Mucosa of gallbladder (tissue), 1 donor: ENCODE results near the gene LRRC49. TPM values are rescaled to one million over a fixed set of nuclear protein-coding genes. Genes with fewer than 3 reads are reported as not detected.
"Not testable (repeated sequence)": the region's sequence is repeated elsewhere in the genome, so short reads cannot be mapped to it uniquely, and the experiment has no call there.

Experiments
- DNase-seq: peaks from one replicate; pipeline ENCODE4 v3.0.0-alpha.2; 2020; ENCODE audit warnings: low spot score
- total RNA-seq: library from RNA; stranded (reverse); gene quantifications from one replicate; pipeline ENCODE4 v1.2.1, GENCODE V29; 2021
- donor health status: DM: no; HTN: no; CAD: no.

LRRC49 gene
- total RNA-seq, 1 donor from 2014 or later = 9.8 TPM

DNA sequence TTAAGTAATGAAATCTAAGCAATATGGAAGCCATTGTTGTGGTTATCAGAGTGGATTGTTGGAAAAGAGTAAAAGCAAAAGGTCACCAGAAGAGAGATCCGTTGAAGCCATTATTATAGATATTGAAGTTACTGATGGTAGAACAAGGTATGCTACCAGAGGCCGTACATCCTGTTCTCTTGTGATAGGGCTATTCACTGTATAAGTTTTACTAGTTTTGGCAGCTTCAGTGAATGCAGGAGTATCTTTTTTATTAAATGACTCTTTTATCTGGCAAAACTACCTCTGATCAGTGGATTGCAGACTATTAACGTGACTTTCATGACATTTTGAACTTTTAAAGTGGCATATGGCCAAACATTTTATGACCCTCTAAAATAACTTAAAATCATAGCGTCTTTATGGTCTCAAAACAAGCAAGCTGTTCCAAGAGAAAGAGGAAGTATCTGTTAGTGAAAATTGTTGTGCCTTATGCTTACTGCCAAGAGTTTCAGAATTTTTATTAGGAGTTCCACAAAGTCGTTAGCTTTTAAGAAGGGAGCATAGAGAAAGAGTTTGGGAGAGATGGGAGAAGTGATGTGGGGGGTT is 102.9 kb downstream of the LRRC49 start:
- DNase-seq = no peak

DNA sequence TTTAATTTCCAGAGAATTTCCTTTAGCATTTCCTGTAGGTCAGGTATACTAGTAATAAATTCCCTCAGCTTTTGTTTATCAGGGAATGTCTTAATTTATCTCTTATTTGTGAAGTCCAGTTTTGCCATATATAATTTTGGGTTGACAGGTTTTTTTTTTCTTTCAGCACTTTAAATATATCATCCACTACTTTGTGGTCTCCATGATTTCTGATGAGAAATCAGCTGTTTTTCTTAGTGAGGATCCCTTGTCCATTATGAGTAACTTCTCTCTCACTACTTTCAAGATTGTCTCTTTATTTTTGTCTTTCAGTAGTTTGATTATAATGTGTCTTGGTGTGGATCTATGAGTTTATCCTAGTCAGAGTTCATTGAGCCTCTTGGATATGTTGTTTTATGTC is 105.7 kb downstream of the LRRC49 start:
- no peak for DNase-seq

DNA sequence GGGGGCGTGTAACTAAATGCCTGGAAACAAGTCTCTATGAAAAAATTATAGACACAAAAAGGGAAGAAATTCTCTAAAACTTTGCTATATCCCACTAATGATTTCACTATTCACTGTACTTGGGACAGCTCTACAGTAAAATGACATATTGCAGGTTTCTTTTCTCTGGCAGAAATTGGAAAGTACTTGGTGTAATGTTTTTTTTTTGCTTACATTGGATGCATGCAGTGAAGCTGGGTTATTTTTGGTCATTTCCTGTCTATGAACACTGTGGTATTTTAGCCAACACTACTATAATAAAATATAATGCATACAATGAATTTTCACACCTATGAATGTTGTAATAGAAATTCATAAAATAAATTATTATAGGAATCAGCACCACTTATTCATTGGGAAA is 109.7 kb downstream of the LRRC49 start:
- no peak for DNase-seq

DNA sequence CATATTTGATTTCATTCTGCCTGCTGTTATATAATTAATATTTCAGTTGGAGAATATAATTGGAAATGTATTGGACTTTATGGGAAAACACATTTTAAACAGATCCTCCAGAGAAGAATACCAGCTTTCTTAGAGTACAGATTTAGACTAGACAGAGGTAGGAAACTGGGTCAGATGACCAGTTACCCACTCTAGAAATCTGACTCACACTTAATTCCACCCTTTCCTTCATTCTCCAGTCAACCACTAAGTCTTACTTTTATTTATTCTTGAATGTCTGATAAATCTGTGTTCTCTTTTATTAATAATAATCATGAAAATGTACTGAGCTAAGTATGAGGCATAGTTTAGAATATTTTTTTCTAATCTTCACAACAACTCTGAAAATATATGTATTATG is 110.7 kb downstream of the LRRC49 start:
- DNase-seq = no peak

GRCh38 chr15:71004506-71004905 is 111.9 kb downstream of the LRRC49 start:
- DNase-seq = not testable (repeated sequence)

GRCh38 chr15:71005895-71006294 is 113.3 kb downstream of the LRRC49 start:
- no peak for DNase-seq

- DNase-seq = no peak
Measured at GRCh38 chr15:71008250-71008870, 115.7 kb downstream of the LRRC49 start.

GRCh38 chr15:71010472-71010871 is 117.8 kb downstream of the LRRC49 start:
- DNase-seq = no peak

GRCh38 chr15:71010997-71011396 is 118.4 kb downstream of the LRRC49 start:
- no peak for DNase-seq

DNA sequence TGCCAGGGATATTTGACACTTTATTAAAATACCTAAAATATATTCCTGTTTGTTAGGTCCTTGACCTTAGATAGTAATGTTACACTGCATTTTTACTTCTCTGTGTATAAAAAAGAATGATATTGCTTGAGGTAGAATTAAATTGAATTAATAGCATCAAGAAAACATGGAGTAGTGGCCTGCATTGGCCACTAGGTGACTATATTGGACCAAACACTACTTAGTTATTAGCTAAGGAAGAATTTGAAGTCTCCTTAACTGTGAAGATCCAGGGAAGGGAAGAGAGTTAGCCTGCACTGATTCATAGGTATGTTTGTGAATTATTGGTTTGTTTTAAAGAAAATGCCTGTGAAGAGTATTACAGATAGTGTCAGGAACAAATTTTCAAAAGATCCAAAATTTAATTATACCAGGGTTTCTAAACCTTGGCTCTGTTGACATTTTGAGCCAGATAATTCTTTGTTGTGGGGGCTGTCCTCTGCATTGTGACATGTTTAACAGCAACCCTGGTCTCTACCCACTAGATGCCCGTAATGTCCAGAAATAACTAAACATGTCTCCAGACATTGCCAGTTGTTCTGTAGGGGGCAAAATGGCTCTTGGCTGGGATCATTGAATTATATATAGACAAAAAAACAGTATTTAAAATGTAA is 119.0 kb downstream of the LRRC49 start:
- peak; percentile 12 for DNase-seq

DNA sequence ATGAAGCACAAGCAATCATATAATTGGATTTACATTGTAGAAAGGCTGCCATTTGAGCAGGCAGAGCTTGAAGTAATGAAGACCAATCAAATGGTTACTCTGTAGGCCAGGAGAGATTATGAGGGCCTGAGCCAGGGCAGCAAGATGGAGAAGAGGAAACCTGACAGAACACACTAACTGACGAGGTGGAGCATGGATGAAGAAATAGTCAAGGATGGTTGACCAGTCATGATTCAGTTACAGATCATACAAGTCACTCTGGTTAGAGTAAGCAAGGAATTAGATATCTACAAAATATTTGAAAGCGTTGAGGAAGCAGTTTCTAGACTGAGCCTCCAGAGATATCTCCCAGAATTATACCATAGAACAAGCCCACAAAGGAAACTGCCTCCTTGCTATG is 120.8 kb downstream of the LRRC49 start:
- no peak for DNase-seq

DNA sequence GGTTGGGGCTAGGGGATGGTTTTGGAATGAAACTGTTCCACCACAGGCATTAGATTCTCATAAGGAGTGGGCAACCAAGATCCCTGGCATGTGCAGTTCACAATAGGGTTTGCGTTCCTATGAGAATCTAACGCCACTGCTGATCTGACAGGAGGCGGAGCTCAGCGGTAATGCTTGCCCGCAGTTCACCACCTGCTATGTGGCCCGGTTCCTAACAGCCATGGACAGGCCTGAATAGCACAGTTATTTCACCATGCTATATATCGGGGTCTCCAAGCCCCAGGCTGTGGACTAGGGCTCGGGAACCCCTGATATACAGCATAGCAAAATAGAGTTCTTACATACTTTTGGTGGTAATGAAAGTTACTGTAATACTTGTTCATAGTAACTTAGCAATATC is 122.7 kb downstream of the LRRC49 start:
- DNase-seq = no peak

GRCh38 chr15:71031232-71031631 is 138.6 kb downstream of the LRRC49 start:
- DNase-seq = not testable (repeated sequence)

- not testable (repeated sequence) for DNase-seq
Measured at GRCh38 chr15:71035478-71035877, 142.9 kb downstream of the LRRC49 start.

DNA sequence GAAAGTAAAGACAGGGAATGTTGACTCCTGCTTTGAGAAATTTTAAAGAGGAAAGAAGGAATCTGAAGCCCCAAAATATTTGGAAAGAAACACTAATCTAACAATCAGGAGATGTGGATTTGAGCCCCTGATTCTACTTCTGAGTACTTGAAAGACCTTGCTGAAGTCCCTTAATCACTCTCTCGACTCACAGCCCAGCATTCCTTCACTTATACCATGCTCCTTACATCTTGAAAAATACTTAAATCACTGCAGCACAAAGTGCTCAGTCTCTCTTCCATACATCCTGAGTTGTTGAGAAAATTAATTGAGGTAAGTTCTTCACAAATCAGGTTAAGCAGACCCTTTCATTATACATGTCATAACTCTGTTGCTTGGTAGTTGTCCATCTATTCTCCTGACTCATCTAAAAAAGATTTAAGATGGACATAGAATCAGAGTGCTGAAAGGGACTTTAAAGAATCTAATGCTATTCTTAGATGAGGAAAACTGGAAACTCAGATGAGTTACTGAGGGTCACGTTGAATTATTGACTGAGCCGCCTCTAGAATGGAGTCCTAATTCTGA is 149.8 kb downstream of the LRRC49 start:
- no peak for DNase-seq

- no peak for DNase-seq
Measured at GRCh38 chr15:71043373-71043772, 150.7 kb downstream of the LRRC49 start.

GRCh38 chr15:71044006-71044405 is 151.4 kb downstream of the LRRC49 start:
- no peak for DNase-seq

DNA sequence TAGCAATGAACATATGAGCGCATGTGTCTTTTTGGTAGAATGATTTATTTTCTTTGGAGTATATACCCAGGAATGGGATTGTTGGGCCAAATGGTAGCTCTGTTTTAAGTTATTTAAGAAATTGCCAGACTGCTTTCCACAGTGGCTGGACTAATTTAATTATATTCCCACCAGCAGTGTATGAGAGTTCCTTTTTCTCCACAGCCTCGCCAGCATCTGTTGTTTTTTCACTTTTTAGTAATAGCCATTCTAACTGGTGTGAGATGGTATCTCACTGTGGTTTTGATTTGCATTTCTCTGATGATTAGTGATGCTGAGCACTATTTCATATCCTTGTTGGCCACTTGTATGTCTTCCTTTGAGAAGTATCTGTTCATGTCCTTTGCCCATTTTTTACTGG is 153.5 kb downstream of the LRRC49 start:
- not testable (repeated sequence) for DNase-seq

- no peak for DNase-seq
Measured at GRCh38 chr15:71048913-71049675, 156.5 kb downstream of the LRRC49 start.

DNA sequence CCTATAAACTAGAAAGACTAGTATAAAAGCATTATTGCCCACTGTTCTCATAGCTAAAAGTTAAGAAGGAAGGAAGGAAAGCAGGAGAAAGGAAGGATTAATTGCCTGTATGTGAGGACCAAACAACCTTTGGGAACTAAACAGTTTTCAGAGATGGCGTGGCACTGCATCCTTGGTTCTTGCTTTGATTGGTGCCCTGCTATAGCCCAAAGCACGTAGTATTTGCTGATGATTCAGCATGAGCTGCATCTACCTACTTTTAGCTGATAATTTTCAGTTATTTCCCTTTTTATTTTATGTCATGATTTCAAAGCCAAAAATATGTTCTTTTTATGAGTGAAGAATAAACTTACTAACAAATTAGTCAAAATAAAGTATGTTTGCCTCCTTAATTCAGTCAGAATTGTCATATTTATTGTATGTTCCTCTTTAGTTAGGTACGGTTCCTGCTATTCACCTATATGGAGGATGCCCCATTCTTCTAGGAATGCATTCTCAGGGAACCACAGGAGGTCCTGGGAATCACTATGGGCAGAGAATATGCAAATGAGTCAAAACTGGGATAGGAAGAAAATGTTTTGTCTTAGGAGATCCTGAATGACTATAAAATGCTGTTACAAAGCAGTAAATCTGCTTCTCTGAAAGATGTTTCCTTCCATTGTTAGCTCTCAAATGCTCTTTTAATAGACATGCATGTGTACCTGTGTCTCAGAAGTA is 157.2 kb downstream of the LRRC49 start:
- no peak for DNase-seq

DNA sequence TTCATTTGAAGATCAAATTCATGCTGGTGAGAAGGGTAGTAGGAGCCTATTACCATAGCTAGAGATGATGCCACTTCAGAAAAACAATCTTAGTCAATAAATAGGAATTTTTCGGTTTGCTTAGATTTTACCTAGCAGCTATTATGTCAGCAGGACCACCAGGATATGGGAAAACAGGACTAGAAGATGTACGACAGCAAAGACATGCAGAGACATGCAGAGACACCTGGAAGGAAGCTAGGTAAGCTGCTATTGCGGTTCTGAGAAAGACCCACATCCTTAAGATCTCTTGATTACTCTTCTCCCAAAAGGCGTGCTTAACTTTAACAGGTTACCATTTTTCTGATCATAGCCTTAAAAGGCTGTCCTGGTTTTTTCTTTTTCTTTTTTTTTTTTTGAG is 157.8 kb downstream of the LRRC49 start:
- no peak for DNase-seq

DNA sequence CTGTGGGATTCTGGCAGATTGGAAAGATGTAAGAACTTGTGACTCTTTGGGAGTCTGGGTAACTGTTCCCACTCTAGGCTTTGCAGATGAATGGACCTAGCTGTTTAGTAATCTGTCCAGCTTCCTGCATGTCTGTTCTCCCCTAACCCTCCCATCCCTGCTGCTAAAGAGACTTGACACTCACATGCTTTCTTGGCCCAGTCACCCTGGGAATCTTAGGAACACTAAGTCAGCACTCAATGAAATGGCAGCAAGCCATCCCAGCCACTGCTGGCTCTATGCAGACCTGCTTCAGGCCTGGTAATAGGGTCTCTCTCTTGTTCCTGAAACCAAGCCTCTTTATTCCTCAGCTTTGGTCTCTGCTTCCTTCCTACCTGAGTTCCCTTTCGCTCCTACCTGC is 158.9 kb downstream of the LRRC49 start:
- DNase-seq = no peak
